Measurements from ENCODE around the gene LY6G6D. TPM values are rescaled to one million over a fixed set of nuclear protein-coding genes. Genes with fewer than 3 reads are reported as not detected.

The LY6G6D gene
- total and polyA plus RNA-seq, 2 of the 13 experiments (the other 11 are each of a cell fraction or from before 2014, with no cell fraction given) = not detected

- TF ChIP-seq ZNF580 (CRISPR knock-in tag; IDR thresholded peaks at IDR 0.05; ENCODE audit: borderline replicate concordance, low read depth) (no peak), ZNF766 (CRISPR knock-in tag; IDR thresholded peaks at IDR 0.05; ENCODE audit: borderline replicate concordance) (no peak), YEATS2 (CRISPR knock-in tag; IDR thresholded peaks at IDR 0.05; ENCODE audit: borderline replicate concordance) (no peak), IKZF1 (IDR thresholded peaks at IDR 0.05) (no peak), HNF1A (IDR thresholded peaks at IDR 0.05; ENCODE audit: low read depth) (no peak), HNF1A (CRISPR knock-in tag; IDR thresholded peaks at IDR 0.05; ENCODE audit: borderline replicate concordance) (no peak), PLRG1 (conservative IDR thresholded peaks at IDR 0.05) (no peak), MAX (IDR thresholded peaks at IDR 0.05) (no peak), GTF3A (CRISPR knock-in tag; conservative IDR thresholded peaks at IDR 0.05) (no peak), SOX6 (IDR thresholded peaks at IDR 0.05) (no peak), SOX6 (CRISPR knock-in tag; IDR thresholded peaks at IDR 0.05) (0 out of 2 replicates have a peak, but pooled peaks have one; percentile 39), HCFC1 (IDR thresholded peaks at IDR 0.05; ENCODE audit: low read depth, low read length) (no peak), ZNF362 (CRISPR knock-in tag; IDR thresholded peaks at IDR 0.05; ENCODE audit: borderline replicate concordance) (no peak), ZFP91 (CRISPR knock-in tag; IDR thresholded peaks at IDR 0.05; ENCODE audit: borderline replicate concordance) (peak; percentile 77; the same call in 1 of the 2 replicates), MED1 (CRISPR knock-in tag; IDR thresholded peaks at IDR 0.05) (peak; percentile 29), ZFP1 (CRISPR knock-in tag; IDR thresholded peaks at IDR 0.05) (no peak), SMAD3 (CRISPR knock-in tag; IDR thresholded peaks at IDR 0.05) (no peak), EP300 (IDR thresholded peaks at IDR 0.05; ENCODE audit: low read depth in 2 of 2, low read length in 2 of 2) (no peak), EP300 (CRISPR knock-in tag; IDR thresholded peaks at IDR 0.05; ENCODE audit: borderline replicate concordance) (no peak)
Observed at GRCh38 chr6:31729979-31730630, 15.0 kb downstream of the LY6G6D start (continued).

Data from HepG2 (cell line).